T-helper 1 cell (primary cell): ENCODE data around the gene FIBIN.

Source experiments
- DNase-seq, 5 donors: peaks; one replicate each; pipeline ENCODE4 v3.0.0-alpha.2; 2012 to 2020

Gene FIBIN

GRCh38 chr11:27025312-27025955 is 31.5 kb downstream of the FIBIN start:
- DNase-seq: no peak

GRCh38 chr11:27025957-27026733 is 32.2 kb downstream of the FIBIN start:
- DNase-seq: no peak

GRCh38 chr11:27028561-27028965 is 34.7 kb downstream of the FIBIN start:
- DNase-seq: no peak

DNA sequence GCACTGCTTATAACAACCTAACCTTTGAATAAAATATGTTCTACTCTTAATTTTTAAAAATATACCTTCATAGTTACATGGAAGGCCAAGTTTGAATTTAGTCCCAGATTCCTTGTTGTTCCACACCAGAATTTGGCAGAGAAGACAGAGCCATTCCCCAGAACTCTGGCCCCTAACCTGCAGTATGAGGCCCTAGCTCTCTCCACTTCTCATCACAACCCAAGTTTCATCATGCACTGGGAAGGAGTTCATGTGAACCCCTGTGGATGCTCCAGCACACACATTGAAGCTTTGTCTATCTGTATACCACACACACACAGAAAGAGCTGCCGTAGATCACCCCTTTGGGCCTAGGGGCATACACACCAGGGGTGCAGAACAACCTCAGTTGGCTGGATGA is 36.1 kb downstream of the FIBIN start:
- DNase-seq: no peak

DNA sequence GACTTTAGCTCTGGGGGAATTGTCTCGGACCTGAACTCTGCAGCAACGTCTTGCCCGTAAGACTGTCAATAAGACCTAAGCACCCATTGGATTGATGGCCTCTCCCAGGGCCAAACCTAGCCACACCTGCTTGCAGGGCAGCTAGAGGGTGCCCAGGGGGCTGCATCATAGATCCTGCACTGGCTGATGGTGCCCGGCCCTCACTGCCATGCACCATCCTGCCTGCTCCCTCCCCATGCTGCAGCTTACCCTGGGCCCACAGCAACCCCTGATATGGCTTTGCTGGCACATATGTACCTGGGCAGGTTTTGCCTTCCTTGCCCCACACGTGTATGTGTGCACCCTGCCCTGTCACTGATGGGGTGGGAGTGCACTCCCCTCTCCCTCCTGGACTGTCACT is 37.8 kb downstream of the FIBIN start:
- no peak for DNase-seq

GRCh38 chr11:27039873-27040272 is 46.0 kb downstream of the FIBIN start:
- no peak for DNase-seq

DNA sequence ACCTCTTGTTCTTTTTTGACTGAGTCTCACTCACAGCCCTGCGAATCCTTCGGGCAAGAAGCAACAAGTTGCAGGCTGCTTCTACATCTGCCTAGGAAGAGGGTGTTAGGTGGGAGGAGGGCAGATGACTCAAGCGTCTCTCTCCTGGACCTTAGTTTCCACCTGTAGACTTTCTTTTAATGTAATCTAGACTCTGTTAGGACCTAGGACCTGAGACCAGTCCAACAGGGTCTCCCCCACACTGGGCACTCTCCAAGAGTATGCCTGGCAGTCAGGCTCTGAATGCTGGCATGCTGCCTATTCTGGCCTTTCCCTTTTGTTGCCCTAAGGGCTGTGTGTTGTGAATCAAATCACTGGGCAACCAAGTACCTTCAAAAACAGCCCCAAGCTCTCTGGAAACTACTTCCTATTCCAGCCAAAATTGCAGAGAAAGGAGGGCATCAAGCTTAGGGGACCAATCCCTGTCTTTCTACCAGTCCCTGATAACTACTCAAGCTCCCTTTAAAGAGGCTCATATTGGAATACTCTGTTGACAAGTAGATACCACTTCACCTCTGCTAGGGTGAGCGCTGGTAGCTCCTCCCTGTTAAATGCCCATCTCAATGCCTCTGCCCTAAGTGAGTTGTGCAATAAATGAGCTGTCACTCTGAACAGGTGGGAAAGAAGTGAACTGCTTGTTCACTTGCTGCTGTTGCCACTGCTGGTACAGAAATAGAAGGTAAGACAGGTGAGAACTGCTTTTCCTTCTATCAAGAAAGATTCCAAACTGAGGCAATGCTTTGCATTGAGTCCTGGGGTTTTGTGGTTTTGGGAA is 46.6 kb downstream of the FIBIN start, which contains the start of gene BBOX1:
BBOX1 (plus strand) TSS at position 514 of the 814 bp plus-strand sequence. CDS start 14,616 bp downstream, outside the sequence.
- no peak for DNase-seq

DNA sequence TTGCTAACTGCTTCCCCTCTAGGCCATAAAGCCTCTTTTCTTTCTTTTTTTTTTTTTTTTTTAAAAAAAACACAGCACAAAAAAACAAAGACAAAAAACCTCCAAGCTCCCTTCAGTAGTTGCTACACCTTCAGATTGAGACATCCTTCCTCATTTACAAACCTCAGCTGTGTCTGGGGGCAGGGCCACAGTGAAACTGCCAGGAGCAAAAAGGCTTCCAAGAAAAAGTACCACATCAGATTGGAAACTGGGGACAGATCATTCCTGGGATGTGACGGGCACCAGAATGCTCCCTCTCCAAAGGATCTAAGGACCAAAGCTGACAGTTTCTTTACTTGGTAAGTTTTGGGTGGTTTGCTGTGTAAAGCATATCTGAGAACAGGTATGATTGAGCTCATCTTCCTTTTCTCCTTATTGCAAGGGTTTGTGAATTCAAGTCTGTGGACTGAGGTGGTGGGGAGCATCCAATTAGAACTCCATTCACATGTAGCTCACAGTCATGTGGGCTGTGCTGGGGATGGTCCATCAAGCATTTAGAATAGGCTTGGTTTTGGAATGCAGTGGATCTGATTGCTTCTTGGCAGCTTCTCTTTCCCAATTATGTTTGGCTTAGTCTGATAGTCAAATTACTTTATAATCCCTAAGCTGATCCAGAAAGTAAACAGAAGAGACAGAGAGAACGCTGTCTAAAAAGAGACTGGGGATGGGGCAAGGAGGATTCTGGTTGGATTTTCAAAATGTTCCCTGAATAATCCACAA is 47.4 kb downstream of the FIBIN start:
- DNase-seq: no peak
